SK-N-SH (cell line): Measurements from ENCODE around the gene TMEM117.

Source experiments
- EZH2phosphoT487 ChIP-seq: fragments of 200-600 bp; sonication (generic); IDR thresholded peaks from 2 replicates; pipeline ENCODE4 v1.6.1; 2017; ENCODE audit warnings: low read depth, mixed run types, mild to moderate bottlenecking, antibody characterized with exemption, moderate library complexity, borderline replicate concordance
- FOXM1 ChIP-seq: IDR thresholded peaks from 2 replicates; pipeline ENCODE4 v1.4.0; 2012; ENCODE audit warnings: low read depth, mild to moderate bottlenecking
- IRF3 ChIP-seq: fragments of 150-350 bp; IDR thresholded peaks from 2 replicates; pipeline ENCODE4 v1.6.1; 2016; ENCODE audit warnings: mild to moderate bottlenecking, low read depth, low read length
- NRF1 ChIP-seq: IDR thresholded peaks from 2 replicates; pipeline ENCODE4 v1.6.1; 2012; ENCODE audit warnings: low read depth, mild to moderate bottlenecking, low read length
- RAD21 ChIP-seq: IDR thresholded peaks from 2 replicates; pipeline ENCODE4 v1.6.1; 2012; ENCODE audit warnings: mild to moderate bottlenecking, low read length
- RCOR1 ChIP-seq: fragments of 150-350 bp; IDR thresholded peaks from 2 replicates; pipeline ENCODE4 v1.6.1; 2017; ENCODE audit warnings: antibody characterized with exemption, low read length
- TAF1 ChIP-seq: IDR thresholded peaks from 2 replicates; pipeline ENCODE4 v1.6.1; 2012; ENCODE audit warnings: low read depth, mild to moderate bottlenecking, low read length, moderate library complexity, borderline replicate concordance
- TEAD4 ChIP-seq: IDR thresholded peaks from 2 replicates; pipeline ENCODE4 v1.4.0; 2012; ENCODE audit warnings: mild to moderate bottlenecking, borderline replicate concordance; ENCODE audit not compliant: insufficient read depth
- USF1 ChIP-seq: IDR thresholded peaks from 2 replicates; pipeline ENCODE4 v1.4.0; 2012; ENCODE audit warnings: low read depth, borderline replicate concordance
- TF ChIP-seq, protein P1 (sequence below): fragments of 200-600 bp; sonication (generic); IDR thresholded peaks from 2 replicates; pipeline ENCODE4 v1.6.1; 2017; ENCODE audit warnings: antibody characterized with exemption, mild to moderate bottlenecking, moderate library complexity
- TF ChIP-seq, protein P2 (sequence below): IDR thresholded peaks from 2 replicates; pipeline ENCODE4 v1.4.0; 2012; ENCODE audit warnings: low read depth
- TF ChIP-seq, protein P3 (sequence below): IDR thresholded peaks from 2 replicates; pipeline ENCODE4 v1.6.1; 2012; ENCODE audit warnings: mild to moderate bottlenecking, low read depth, low read length, moderate library complexity

DNA sequence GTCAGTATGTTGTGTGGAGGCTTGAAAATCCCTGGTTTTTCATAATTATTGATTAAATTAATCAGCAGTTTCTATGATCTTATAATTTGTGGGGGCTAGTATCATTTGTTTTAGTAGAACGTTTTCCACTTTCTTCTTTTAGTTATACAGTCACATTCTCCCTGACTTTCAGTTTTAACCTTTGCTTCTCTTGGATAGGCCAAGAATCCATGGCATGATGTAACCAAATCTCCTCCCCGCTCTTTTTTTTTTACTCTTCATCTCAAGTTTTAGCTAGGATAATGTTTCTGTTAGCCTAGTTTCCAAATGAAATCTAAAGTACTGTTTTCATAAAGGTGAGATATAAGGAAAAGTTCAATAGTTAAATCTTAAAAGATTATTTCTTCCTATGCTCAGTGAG is 106.5 kb downstream of the TMEM117 start:
- TF ChIP-seq, protein P1, sequence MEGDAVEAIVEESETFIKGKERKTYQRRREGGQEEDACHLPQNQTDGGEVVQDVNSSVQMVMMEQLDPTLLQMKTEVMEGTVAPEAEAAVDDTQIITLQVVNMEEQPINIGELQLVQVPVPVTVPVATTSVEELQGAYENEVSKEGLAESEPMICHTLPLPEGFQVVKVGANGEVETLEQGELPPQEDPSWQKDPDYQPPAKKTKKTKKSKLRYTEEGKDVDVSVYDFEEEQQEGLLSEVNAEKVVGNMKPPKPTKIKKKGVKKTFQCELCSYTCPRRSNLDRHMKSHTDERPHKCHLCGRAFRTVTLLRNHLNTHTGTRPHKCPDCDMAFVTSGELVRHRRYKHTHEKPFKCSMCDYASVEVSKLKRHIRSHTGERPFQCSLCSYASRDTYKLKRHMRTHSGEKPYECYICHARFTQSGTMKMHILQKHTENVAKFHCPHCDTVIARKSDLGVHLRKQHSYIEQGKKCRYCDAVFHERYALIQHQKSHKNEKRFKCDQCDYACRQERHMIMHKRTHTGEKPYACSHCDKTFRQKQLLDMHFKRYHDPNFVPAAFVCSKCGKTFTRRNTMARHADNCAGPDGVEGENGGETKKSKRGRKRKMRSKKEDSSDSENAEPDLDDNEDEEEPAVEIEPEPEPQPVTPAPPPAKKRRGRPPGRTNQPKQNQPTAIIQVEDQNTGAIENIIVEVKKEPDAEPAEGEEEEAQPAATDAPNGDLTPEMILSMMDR: no peak
- TF ChIP-seq IRF3 (no peak), USF1 (no peak), NRF1 (no peak), FOXM1 (no peak), RAD21 (no peak), RCOR1 (no peak), EZH2phosphoT487 (no peak), TEAD4 (no peak), TAF1 (no peak)
- TF ChIP-seq, protein P2, sequence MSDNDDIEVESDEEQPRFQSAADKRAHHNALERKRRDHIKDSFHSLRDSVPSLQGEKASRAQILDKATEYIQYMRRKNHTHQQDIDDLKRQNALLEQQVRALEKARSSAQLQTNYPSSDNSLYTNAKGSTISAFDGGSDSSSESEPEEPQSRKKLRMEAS: no peak
- TF ChIP-seq, protein P3, sequence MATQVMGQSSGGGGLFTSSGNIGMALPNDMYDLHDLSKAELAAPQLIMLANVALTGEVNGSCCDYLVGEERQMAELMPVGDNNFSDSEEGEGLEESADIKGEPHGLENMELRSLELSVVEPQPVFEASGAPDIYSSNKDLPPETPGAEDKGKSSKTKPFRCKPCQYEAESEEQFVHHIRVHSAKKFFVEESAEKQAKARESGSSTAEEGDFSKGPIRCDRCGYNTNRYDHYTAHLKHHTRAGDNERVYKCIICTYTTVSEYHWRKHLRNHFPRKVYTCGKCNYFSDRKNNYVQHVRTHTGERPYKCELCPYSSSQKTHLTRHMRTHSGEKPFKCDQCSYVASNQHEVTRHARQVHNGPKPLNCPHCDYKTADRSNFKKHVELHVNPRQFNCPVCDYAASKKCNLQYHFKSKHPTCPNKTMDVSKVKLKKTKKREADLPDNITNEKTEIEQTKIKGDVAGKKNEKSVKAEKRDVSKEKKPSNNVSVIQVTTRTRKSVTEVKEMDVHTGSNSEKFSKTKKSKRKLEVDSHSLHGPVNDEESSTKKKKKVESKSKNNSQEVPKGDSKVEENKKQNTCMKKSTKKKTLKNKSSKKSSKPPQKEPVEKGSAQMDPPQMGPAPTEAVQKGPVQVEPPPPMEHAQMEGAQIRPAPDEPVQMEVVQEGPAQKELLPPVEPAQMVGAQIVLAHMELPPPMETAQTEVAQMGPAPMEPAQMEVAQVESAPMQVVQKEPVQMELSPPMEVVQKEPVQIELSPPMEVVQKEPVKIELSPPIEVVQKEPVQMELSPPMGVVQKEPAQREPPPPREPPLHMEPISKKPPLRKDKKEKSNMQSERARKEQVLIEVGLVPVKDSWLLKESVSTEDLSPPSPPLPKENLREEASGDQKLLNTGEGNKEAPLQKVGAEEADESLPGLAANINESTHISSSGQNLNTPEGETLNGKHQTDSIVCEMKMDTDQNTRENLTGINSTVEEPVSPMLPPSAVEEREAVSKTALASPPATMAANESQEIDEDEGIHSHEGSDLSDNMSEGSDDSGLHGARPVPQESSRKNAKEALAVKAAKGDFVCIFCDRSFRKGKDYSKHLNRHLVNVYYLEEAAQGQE: no peak
